Skeletal muscle satellite cell (primary cell): ENCODE measurements around the gene SORBS2.

Experiments
- H3K27me3 ChIP-seq: 2 replicates; pipeline ENCODE4 v1.7.0; 2013; ENCODE audit warnings: low read length; ENCODE audit not compliant: control insufficient read depth, insufficient read depth
- H3K36me3 ChIP-seq: 2 replicates; pipeline ENCODE4 v1.7.0; 2013; ENCODE audit warnings: mild to moderate bottlenecking, control low read depth, low read length; ENCODE audit not compliant: insufficient read depth
- H3K4me1 ChIP-seq: 2 replicates; pipeline ENCODE4 v1.7.0; 2013; ENCODE audit warnings: low read length; ENCODE audit not compliant: control insufficient read depth, insufficient read depth
- H3K4me2 ChIP-seq: 2 replicates; pipeline ENCODE4 v1.7.0; 2013; ENCODE audit warnings: mild to moderate bottlenecking, low read length
- H3K4me3 ChIP-seq: 2 replicates; pipeline ENCODE4 v1.7.0; 2013; ENCODE audit warnings: low read length
- H3K9ac ChIP-seq: 2 replicates; pipeline ENCODE4 v1.7.0; 2013; ENCODE audit warnings: mild to moderate bottlenecking, low read depth, low read length, moderate library complexity
- H3K9me3 ChIP-seq: replicated peaks from 2 replicates; pipeline ENCODE4 v1.7.0; 2013; ENCODE audit warnings: mild to moderate bottlenecking, control low read depth, low read length

SORBS2 gene

GRCh38 chr4:185797018-185797417 lies 15.0 kb downstream of the SORBS2 start:
- Histone ChIP-seq H3K36me3 (no peaks in the 10 kb centered on the region), H3K9me3 (no peaks in the 10 kb centered on the region), H3K27me3 (no peaks in the 10 kb centered on the region), H3K9ac (no peak overlapping the region), H3K4me2 (no peak overlapping the region), H3K4me1 (peaks cover 19% of the 10 kb centered on the region), H3K4me3 (no peak overlapping the region)

GRCh38 chr4:185796176-185796575 lies 15.8 kb downstream of the SORBS2 start:
- no peak overlapping the region for H3K9ac ChIP-seq
- no peak overlapping the region for H3K4me3 ChIP-seq
- H3K9me3 ChIP-seq: no peaks in the 10 kb centered on the region
- H3K4me1 ChIP-seq: peaks cover 21% of the 10 kb centered on the region
- no peaks in the 10 kb centered on the region for H3K27me3 ChIP-seq
- no peaks in the 10 kb centered on the region for H3K36me3 ChIP-seq
- H3K4me2 ChIP-seq: no peak overlapping the region

- Histone ChIP-seq H3K9me3 (no peaks in the 10 kb centered on the region), H3K9ac (no peak overlapping the region), H3K4me1 (peaks cover 21% of the 10 kb centered on the region), H3K27me3 (no peaks in the 10 kb centered on the region), H3K36me3 (no peaks in the 10 kb centered on the region), H3K4me3 (no peak overlapping the region), H3K4me2 (no peak overlapping the region)
These were observed 17.4 kb downstream of the SORBS2 start for GRCh38 chr4:185794637-185795036.

- H3K9me3 ChIP-seq: no peaks in the 10 kb centered on the region
- H3K36me3 ChIP-seq: no peaks in the 10 kb centered on the region
- H3K4me3 ChIP-seq: no peak overlapping the region
These were observed 18.3 kb downstream of the SORBS2 start for GRCh38 chr4:185793716-185794115.

GRCh38 chr4:185793116-185793485 lies 18.9 kb downstream of the SORBS2 start:
- no peaks in the 10 kb centered on the region for H3K9me3 ChIP-seq
- H3K9ac ChIP-seq: no peak overlapping the region
- no peaks in the 10 kb centered on the region for H3K27me3 ChIP-seq
- H3K4me3 ChIP-seq: no peak overlapping the region
- H3K4me1 ChIP-seq: peaks cover 21% of the 10 kb centered on the region
- no peak overlapping the region for H3K4me2 ChIP-seq
- no peaks in the 10 kb centered on the region for H3K36me3 ChIP-seq

More at GRCh38 chr4:185793716-185794115, 18.3 kb downstream of the SORBS2 start:
- Histone ChIP-seq H3K4me1 (peaks cover 21% of the 10 kb centered on the region), H3K9ac (no peak overlapping the region), H3K4me2 (no peak overlapping the region), H3K27me3 (no peaks in the 10 kb centered on the region)

GRCh38 chr4:185792384-185793115 lies 19.4 kb downstream of the SORBS2 start:
- Histone ChIP-seq H3K4me3 (no peak overlapping the region), H3K27me3 (no peaks in the 10 kb centered on the region), H3K9ac (peak overlapping the region; percentile 26), H3K4me1 (peaks cover 21% of the 10 kb centered on the region), H3K9me3 (no peaks in the 10 kb centered on the region), H3K4me2 (peak overlapping the region; percentile 41), H3K36me3 (no peaks in the 10 kb centered on the region)

- Histone ChIP-seq H3K36me3 (no peaks in the 10 kb centered on the region), H3K9me3 (no peaks in the 10 kb centered on the region), H3K4me1 (peaks cover 16% of the 10 kb centered on the region), H3K4me2 (no peak overlapping the region), H3K9ac (no peak overlapping the region), H3K27me3 (no peaks in the 10 kb centered on the region), H3K4me3 (no peak overlapping the region)
These were observed 23.9 kb downstream of the SORBS2 start for GRCh38 chr4:185787926-185788679.

GRCh38 chr4:185786422-185786821 lies 25.6 kb downstream of the SORBS2 start:
- no peaks in the 10 kb centered on the region for H3K27me3 ChIP-seq
- H3K9ac ChIP-seq: no peak overlapping the region
- peaks cover 4% of the 10 kb centered on the region for H3K4me1 ChIP-seq
- H3K4me3 ChIP-seq: no peak overlapping the region
- no peaks in the 10 kb centered on the region for H3K9me3 ChIP-seq
- no peak overlapping the region for H3K4me2 ChIP-seq
- no peaks in the 10 kb centered on the region for H3K36me3 ChIP-seq

- Histone ChIP-seq H3K4me2 (no peak overlapping the region), H3K4me1 (peaks cover 10% of the 10 kb centered on the region), H3K27me3 (no peaks in the 10 kb centered on the region), H3K36me3 (no peaks in the 10 kb centered on the region), H3K9ac (no peak overlapping the region), H3K4me3 (no peak overlapping the region), H3K9me3 (no peaks in the 10 kb centered on the region)
These were observed 28.4 kb downstream of the SORBS2 start for GRCh38 chr4:185783574-185783973.

GRCh38 chr4:185782523-185782922 lies 29.5 kb downstream of the SORBS2 start:
- Histone ChIP-seq H3K4me2 (no peak overlapping the region), H3K27me3 (no peaks in the 10 kb centered on the region), H3K4me3 (no peak overlapping the region), H3K9me3 (no peaks in the 10 kb centered on the region), H3K9ac (no peak overlapping the region), H3K36me3 (no peaks in the 10 kb centered on the region), H3K4me1 (peaks cover 10% of the 10 kb centered on the region)

GRCh38 chr4:185781555-185782215 lies 30.3 kb downstream of the SORBS2 start:
- no peak overlapping the region for H3K4me2 ChIP-seq
- H3K36me3 ChIP-seq: no peaks in the 10 kb centered on the region
- no peak overlapping the region for H3K4me3 ChIP-seq
- H3K27me3 ChIP-seq: no peaks in the 10 kb centered on the region
- no peaks in the 10 kb centered on the region for H3K9me3 ChIP-seq
- H3K9ac ChIP-seq: no peak overlapping the region
- H3K4me1 ChIP-seq: peaks cover 10% of the 10 kb centered on the region
